HAP-1 (cell line): ENCODE data around the gene ZNF804B.

Experiments
- DNase-seq, 2 experiments: peaks; one replicate each; pipeline ENCODE4 v3.0.0-alpha.2; 2016 to 2020; ENCODE audit warnings: low spot score in 2 of 2
- H3K27me3 ChIP-seq: fragments of 250-450 bp; sonication (Bioruptor Pico); 2 replicates; pipeline ENCODE4 v1.5.1; 2020; ENCODE audit warnings: low read depth, mild to moderate bottlenecking, moderate library complexity
- H3K36me3 ChIP-seq: fragments of 250-450 bp; sonication (Bioruptor Pico); replicated peaks from 2 replicates; pipeline ENCODE4 v1.5.1; 2020; ENCODE audit warnings: mild to moderate bottlenecking
- H3K4me1 ChIP-seq: fragments of 250-450 bp; sonication (Bioruptor Pico); 2 replicates; pipeline ENCODE4 v1.5.1; 2020; ENCODE audit warnings: mild to moderate bottlenecking
- H3K4me3 ChIP-seq: fragments of 250-450 bp; sonication (Bioruptor Pico); 2 replicates; pipeline ENCODE4 v1.5.1; 2020; ENCODE audit warnings: mild to moderate bottlenecking, moderate library complexity
- H3K9me3 ChIP-seq: fragments of 250-450 bp; sonication (Bioruptor Pico); 2 replicates; pipeline ENCODE4 v1.5.1; 2020; ENCODE audit warnings: mild to moderate bottlenecking, moderate library complexity
- in situ Hi-C: fragments of 300-500 bp; cut with MboI; formaldehyde crosslinking; loops from 3 replicates; pipeline ENCODE4 v1.14.3; 2020; ENCODE audit warnings: low sequenced_read_pairs, inconsistent platforms, mixed read lengths

ZNF804B gene

DNA sequence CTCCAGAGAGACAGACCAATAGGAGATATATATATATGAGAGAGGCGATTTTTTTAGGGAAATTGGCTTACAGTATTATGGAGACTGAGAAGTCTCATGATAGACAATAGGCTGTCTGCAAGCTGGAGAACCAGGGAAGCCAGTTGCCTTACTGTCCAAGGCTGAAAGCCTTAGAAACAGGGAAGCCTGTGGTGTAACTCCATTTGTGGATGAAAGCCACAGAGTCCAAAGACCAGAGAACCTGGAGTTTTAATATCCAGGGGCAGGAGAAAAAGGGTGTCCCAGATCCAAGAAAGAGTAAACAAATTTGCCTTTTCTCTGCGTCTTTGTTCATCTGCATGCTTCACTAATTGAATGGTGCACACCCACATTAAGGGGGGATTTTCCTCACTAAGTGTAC, 107.7 kb downstream of the ZNF804B start:
- H3K27me3 ChIP-seq, result no peaks in the 10 kb centered on the region
- in situ Hi-C loops, result no loop called here
- H3K4me1 ChIP-seq, result no peaks in the 10 kb centered on the region
- no peaks in the 10 kb centered on the region; the same call in 1 of the 2 replicates for H3K9me3 ChIP-seq
- no peaks in the 10 kb centered on the region for H3K36me3 ChIP-seq
- H3K4me3 ChIP-seq, result no peak overlapping the region
- DNase-seq, result no peak

DNA sequence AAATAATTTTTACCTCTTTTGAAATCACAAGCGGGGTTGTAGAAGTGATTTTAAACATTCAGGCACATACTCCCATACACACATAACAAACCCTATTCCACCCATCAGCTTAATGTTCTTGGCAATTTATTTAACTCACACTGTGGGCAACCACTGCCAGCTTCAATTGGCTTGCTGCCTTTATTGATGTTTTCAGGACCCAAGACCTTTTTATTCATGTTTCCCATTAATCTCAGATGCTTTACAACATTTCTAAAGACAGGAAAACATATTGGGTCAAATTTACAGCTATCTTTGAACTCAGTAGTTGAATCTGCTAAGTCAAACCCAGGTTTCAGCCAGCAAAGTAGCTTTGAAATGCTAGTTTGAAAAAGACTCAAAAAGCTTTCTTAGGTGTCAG, 109.0 kb downstream of the ZNF804B start:
- Histone ChIP-seq H3K27me3 (no peaks in the 10 kb centered on the region), H3K36me3 (no peaks in the 10 kb centered on the region), H3K9me3 (no peaks in the 10 kb centered on the region; the same call in 1 of the 2 replicates), H3K4me1 (no peaks in the 10 kb centered on the region), H3K4me3 (no peak overlapping the region)
- no peak for DNase-seq
- in situ Hi-C loops, result no loop called here

DNA sequence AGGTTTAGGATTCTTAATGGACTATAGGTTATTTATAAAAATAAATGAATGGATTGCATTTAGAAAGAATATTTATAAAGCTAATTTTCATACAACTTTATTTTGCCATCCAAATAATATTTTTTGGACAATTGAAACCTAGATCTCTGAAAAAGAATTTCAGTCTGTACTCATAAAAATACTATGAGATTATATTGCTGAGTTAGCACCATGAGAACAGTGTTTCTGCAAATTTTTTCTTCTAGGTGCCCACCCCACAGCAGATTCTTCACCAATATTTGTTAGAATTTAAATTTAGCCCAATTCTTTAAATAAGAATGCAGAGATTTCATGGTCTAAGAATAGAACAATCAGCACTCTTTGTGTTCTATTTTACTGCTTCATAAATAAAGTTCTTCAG, 121.6 kb downstream of the ZNF804B start:
- Histone ChIP-seq H3K4me1 (peaks cover 35% of the 10 kb centered on the region), H3K27me3 (no peaks in the 10 kb centered on the region), H3K4me3 (no peak overlapping the region), H3K9me3 (no peaks in the 10 kb centered on the region), H3K36me3 (no peaks in the 10 kb centered on the region)
- in situ Hi-C loops, result no loop called here
- no peak for DNase-seq

DNA sequence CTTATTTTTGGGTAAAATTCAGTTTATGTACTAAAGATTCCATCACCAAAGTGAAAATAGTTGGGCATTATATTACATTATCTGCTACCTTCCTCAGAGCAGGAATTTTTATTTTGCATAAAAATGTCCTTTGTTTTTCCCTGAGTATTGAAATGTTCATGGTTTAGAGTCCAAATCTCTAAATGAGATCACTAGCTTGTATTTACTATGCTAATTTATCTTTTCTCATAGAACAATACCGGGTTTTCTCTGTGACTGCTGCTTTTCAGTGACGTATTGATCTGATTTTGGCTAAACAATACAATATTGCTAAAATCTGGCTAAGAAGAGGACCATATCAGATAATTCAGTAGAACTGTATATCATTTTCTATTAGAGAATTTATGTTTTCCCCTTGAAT, 125.6 kb downstream of the ZNF804B start:
- peak in 1 of 2 experiments; percentile 90 for DNase-seq
- in situ Hi-C loops, result no loop called here
- Histone ChIP-seq H3K27me3 (no peaks in the 10 kb centered on the region), H3K9me3 (no peaks in the 10 kb centered on the region), H3K4me1 (peaks cover 35% of the 10 kb centered on the region), H3K4me3 (no peak overlapping the region), H3K36me3 (no peaks in the 10 kb centered on the region)

DNA sequence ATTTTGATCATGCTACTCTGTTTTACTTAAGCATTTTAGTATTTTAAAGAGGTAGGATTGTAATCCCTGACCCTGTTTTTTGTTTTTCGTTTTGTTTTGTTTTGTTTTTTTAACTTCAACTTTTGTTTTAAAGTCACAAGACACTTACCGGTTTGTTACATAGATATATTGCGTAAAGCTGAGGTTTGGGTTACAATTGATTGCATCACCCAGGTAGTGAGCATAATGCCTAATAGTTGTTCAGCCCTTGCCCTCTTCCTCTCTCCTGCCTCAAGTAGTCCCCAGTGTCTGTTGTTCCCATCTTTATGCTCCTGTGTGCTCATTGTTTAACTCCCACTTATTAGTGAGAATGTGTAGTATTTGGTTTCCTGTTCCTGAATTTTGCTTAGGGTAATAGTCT, 129.2 kb downstream of the ZNF804B start:
- Histone ChIP-seq H3K4me1 (peaks cover 12% of the 10 kb centered on the region), H3K36me3 (no peaks in the 10 kb centered on the region), H3K4me3 (no peak overlapping the region), H3K27me3 (no peaks in the 10 kb centered on the region), H3K9me3 (no peaks in the 10 kb centered on the region)
- in situ Hi-C loops, result no loop called here
- DNase-seq, result no peak

DNA sequence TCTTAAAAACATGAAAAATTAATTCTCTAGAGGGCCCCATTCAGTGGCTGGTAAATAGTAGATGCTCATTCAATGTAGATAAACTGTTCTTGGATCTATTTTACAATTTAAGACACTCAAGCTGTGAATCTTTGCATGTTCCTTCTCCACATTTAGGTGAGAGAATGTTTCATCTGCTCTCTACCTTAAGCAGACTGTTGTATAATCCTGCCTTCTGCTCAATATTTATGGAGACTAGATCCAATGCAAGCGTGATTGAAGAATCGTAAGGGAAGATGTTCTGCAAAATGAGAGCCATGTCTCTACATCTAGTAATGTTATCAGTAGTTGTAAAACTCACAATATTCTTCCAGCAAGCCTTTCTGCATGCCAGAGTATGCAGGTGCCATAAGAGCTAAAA, 151.0 kb downstream of the ZNF804B start:
- H3K27me3 ChIP-seq, result no peaks in the 10 kb centered on the region
- no peak overlapping the region for H3K4me3 ChIP-seq
- DNase-seq, result no peak
- in situ Hi-C loops, result no loop called here
- no peaks in the 10 kb centered on the region for H3K4me1 ChIP-seq
- H3K36me3 ChIP-seq, result no peaks in the 10 kb centered on the region
- no peaks in the 10 kb centered on the region for H3K9me3 ChIP-seq

DNA sequence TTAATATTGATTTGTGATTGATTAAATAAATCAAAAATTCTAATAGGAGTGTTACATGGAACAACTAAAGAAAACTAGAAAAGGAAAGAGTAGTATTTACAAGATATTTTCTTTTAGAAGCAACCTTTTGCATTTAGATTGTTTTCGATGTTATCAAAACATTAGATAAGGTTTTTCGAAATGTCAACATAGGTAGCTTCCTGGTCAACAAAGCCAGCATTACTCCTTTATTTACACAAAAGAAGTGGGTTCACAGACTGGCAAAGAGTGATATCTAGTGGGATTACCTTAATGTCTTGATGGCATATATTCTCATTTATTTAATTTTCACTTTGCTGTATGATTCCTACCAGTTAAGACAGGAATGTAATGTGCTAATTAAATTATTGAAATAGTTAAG, 153.4 kb downstream of the ZNF804B start:
- in situ Hi-C loops, result no loop called here
- no peak for DNase-seq
- H3K27me3 ChIP-seq, result no peaks in the 10 kb centered on the region
- no peaks in the 10 kb centered on the region for H3K4me1 ChIP-seq
- H3K9me3 ChIP-seq, result no peaks in the 10 kb centered on the region
- no peak overlapping the region for H3K4me3 ChIP-seq
- H3K36me3 ChIP-seq, result no peaks in the 10 kb centered on the region

DNA sequence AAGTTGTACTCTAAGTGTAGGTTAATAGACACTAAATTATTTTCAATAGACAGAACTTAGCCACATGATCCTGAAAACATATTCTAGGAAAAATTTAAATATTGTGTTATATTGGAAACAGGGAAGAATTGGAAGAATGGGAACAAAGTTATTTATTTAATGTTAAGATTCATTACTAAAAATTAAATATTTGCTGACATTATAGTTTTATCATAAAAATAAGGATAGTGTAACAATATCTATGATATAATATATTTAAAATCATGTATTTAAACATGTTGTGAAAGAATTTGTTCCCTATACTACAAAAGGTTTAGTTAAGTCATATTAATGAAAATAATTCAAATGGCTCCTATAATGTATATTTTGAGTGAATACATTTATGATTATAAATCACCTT, 156.1 kb downstream of the ZNF804B start:
- Histone ChIP-seq H3K9me3 (no peaks in the 10 kb centered on the region), H3K27me3 (no peaks in the 10 kb centered on the region), H3K4me3 (no peak overlapping the region), H3K4me1 (peaks cover 8% of the 10 kb centered on the region; the same call in 1 of the 2 replicates), H3K36me3 (no peaks in the 10 kb centered on the region)
- no peak for DNase-seq
- in situ Hi-C loops, result no loop called here

DNA sequence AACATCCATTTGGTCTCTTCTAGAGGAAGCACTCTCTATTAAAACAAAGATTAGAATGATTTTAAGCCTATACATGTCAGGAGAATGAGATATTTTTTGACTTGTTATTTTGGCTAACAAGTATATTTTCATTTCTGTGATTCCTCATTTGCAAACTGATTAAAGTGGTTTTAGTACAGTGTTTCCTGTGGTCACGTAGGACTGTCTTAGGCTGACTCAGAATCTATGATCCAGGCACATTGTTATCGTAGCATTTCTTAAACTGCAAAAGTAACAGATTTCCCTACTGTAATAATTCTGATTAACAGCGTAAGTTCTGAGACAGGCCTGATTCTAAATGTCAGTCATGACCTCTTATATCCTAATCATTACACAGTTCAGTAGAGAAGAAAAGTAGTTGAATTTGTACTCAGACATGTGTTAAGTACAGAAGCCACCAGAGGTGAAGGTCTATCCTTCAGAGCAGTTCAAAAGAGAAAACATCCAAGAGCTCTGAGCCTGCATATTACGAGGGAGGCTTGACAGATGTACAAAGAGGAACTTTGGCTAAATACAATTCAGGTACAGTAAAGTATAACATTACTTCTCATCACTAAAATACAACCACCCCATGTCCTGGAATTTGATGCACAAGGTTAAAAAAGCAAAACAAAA, 160.1 kb downstream of the ZNF804B start:
- H3K4me3 ChIP-seq, result no peak overlapping the region
- no peaks in the 10 kb centered on the region for H3K36me3 ChIP-seq
- no peaks in the 10 kb centered on the region for H3K27me3 ChIP-seq
- DNase-seq, result no peak
- peaks cover 8% of the 10 kb centered on the region; the same call in 1 of the 2 replicates for H3K4me1 ChIP-seq
- in situ Hi-C loops, result no loop called here
- no peaks in the 10 kb centered on the region for H3K9me3 ChIP-seq

DNA sequence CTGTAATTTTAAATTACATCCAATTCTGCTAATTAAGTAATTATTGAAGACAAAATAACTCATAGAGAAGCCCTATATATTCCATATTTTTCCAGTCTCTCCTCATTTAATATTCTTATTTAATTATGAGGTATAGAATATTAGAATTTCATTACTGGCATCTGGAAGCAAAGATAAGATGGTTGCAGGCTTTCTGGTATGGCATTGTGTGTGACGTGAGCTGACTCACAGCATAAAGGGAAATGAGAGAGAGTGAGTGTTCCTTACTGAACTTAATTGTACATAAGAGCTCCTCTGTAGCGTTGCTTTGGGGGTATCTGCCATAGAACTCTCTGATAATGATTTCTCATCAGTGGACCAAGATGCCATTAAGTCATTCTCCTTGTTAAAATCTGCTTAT, 163.4 kb downstream of the ZNF804B start:
- no peak for DNase-seq
- Histone ChIP-seq H3K9me3 (no peaks in the 10 kb centered on the region), H3K4me3 (no peak overlapping the region), H3K4me1 (peaks cover 8% of the 10 kb centered on the region; the same call in 1 of the 2 replicates), H3K36me3 (no peaks in the 10 kb centered on the region), H3K27me3 (no peaks in the 10 kb centered on the region)
- in situ Hi-C loops, result no loop called here

DNA sequence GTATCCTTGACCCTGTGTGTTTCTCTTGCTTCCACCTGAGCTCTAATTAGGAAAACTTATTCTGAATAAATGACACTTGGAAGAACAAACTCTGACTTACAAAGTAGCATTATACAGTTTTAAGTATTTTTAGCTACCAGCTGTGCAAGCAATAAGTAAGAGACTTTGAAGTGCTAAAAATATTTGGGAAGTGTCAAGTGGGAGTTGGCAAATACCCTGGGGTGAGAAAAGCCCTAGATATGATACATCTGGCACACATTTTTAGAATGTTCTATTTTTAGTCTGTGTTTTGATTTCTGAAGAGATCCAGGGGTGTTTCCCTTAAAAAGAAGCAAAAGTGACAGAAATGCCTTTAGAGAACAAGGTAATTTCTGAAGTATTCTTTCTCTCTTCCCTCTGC, 168.8 kb downstream of the ZNF804B start:
- no peak for DNase-seq
- Histone ChIP-seq H3K9me3 (no peaks in the 10 kb centered on the region), H3K4me1 (no peaks in the 10 kb centered on the region), H3K36me3 (no peaks in the 10 kb centered on the region), H3K27me3 (no peaks in the 10 kb centered on the region), H3K4me3 (no peak overlapping the region)
- in situ Hi-C loops, result no loop called here

DNA sequence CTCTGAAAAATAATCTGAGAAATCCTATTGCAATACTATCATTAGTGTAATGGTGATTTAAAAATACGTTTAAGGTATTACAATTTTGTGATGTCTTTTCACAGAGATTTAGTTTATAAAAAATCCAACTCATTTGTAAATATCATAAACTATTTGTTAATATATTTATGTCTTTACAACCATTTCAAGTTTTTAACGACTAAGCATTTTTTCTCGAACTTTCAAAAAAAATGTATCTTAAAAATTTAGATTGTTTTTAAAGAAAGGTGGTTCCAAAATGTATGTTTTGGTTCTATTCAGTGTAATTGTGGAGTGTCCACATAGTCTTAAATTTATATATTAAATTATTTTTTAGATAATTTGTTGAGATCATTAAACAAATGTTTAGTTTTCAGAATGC, 170.2 kb downstream of the ZNF804B start:
- in situ Hi-C loops, result no loop called here
- H3K9me3 ChIP-seq, result no peaks in the 10 kb centered on the region
- no peak for DNase-seq
- no peaks in the 10 kb centered on the region for H3K36me3 ChIP-seq
- no peaks in the 10 kb centered on the region for H3K4me1 ChIP-seq
- H3K4me3 ChIP-seq, result no peak overlapping the region
- H3K27me3 ChIP-seq, result no peaks in the 10 kb centered on the region

DNA sequence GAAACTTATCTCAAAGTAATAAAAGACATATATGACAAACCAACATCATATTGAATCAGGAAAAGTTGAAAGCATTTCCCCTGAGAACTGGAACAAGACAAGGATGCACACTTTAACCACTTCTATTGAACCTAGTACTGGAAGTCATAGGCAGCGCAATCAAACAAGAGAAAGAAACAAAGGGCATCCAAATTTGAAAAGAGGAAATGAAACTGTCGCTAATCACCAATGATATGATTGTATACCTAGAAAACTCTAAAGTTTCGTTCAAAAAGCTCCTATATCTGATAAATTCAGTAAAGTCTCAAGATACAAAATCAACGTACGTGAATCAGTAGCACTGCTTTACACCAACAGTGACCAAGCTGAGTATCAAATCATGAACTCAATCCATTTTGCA, 173.8 kb downstream of the ZNF804B start:
- no peaks in the 10 kb centered on the region for H3K27me3 ChIP-seq
- no peak overlapping the region for H3K4me3 ChIP-seq
- peaks cover 5% of the 10 kb centered on the region for H3K4me1 ChIP-seq
- DNase-seq, result no peak
- H3K9me3 ChIP-seq, result no peaks in the 10 kb centered on the region
- in situ Hi-C loops, result no loop called here
- H3K36me3 ChIP-seq, result no peaks in the 10 kb centered on the region

DNA sequence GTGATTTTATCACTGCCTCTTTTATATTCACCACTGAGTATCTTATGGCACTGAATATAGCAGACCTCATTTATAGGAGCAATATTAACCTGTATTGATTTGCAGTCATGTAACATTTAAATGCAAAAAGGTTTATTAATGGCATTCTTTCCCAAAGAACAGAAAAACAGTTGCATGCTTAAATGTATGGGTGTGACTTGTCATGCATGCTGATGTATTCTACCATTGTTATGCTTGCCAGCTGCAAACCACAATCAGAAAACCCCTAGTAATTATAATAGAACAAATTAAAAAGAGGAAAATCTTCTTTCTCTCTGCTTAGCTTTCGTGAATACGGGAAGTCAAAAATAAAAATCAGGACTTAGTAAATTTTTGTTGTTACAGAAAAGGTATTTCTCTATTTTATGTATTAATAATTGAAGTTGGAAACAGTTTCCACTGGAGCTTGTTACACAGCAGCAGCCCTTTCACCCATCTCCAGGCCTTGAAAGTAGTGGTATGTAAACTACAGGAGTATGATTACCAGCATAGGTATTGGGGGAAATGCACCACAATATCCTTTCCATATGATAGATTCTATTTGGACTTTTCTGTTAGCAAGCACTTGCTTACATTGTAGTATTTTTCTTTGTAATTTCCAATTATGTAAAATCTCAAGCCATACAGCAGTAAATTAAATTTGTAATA, 183.5 kb downstream of the ZNF804B start:
- in situ Hi-C loops, result no loop called here
- no peaks in the 10 kb centered on the region for H3K36me3 ChIP-seq
- H3K4me3 ChIP-seq, result no peak overlapping the region
- peak in 1 of 2 experiments; percentile 71 for DNase-seq
- no peaks in the 10 kb centered on the region for H3K27me3 ChIP-seq
- H3K9me3 ChIP-seq, result peaks cover 6% of the 10 kb centered on the region; the same call in 1 of the 2 replicates
- peaks cover 13% of the 10 kb centered on the region for H3K4me1 ChIP-seq
